Upper lobe of left lung (tissue), 6 donors: ENCODE results near the gene LRCOL1. TPM values are rescaled to one million over a fixed set of nuclear protein-coding genes. Genes with fewer than 3 reads are reported as not detected.

Experiments
- ATAC-seq, 2 donors: fragments of 200-7000 bp; cut with Tn5 transposase; one replicate each; pipeline ENCODE4 v1.9.1; 2022; ENCODE audit warnings: mild to moderate bottlenecking in 2 of 2, moderate library complexity in 2 of 2; ENCODE audit not compliant: low FRiP score in 2 of 2
- DNase-seq, 2 donors: peaks; one replicate each; pipeline ENCODE4 v3.0.0-alpha.2; 2019 to 2020
- H3K27ac ChIP-seq, 4 donors: fragments of 200-600 bp; sonication (generic); one replicate each; pipeline ENCODE4 v1.5.1; 2016 to 2019
- H3K27me3 ChIP-seq, 4 donors: fragments of 200-600 bp; sonication (generic); one replicate each; pipeline ENCODE4 v1.5.1; 2017 to 2019
- H3K36me3 ChIP-seq, 4 donors: fragments of 200-600 bp; sonication (generic); one replicate each; pipeline ENCODE4 v1.5.1; 2016 to 2019
- H3K4me1 ChIP-seq, 4 donors: fragments of 200-600 bp; sonication (generic); one replicate each; pipeline ENCODE4 v1.5.1; 2018 to 2019
- H3K4me3 ChIP-seq, 4 donors: fragments of 200-600 bp; sonication (generic); one replicate each; pipeline ENCODE4 v1.5.1; 2017 to 2019; ENCODE audit warnings: mild to moderate bottlenecking in 2 of 4, moderate library complexity in 1 of 4
- H3K9me3 ChIP-seq, 4 donors: fragments of 200-600 bp; sonication (generic); one replicate each; pipeline ENCODE4 v1.5.1; 2018 to 2019
- CTCF ChIP-seq, 6 experiments: fragments of 450-650 bp in 4 of 6; fragments of 200-600 bp in 2 of 6; sonication (generic) in 2 of 6; IDR thresholded peaks; one replicate each; pipeline ENCODE4 v1.5.1; 2016 to 2019; ENCODE audit warnings: antibody characterized with exemption in 6 of 6
- EP300 ChIP-seq, 4 donors: sonication (generic); formaldehyde crosslinking; IDR thresholded peaks; one replicate each; pipeline ENCODE4 v1.5.1; 2017; ENCODE audit warnings: antibody characterized with exemption in 4 of 4, control low read depth in 2 of 4
- POLR2A ChIP-seq, 4 donors: fragments of 450-650 bp; IDR thresholded peaks; one replicate each; pipeline ENCODE4 v1.5.1; 2016 to 2017; ENCODE audit warnings: antibody characterized with exemption in 4 of 4, mild to moderate bottlenecking in 2 of 4
- POLR2AphosphoS5 ChIP-seq, 2 donors: sonication (generic); formaldehyde crosslinking; IDR thresholded peaks; one replicate each; pipeline ENCODE4 v1.5.1; 2017; ENCODE audit warnings: antibody characterized with exemption in 2 of 2
- WGBS, 2 donors: methylation state at CpG; one replicate each; pipeline ENCODE4 v1.1.5; 2017 to 2018; 5-methylcytosine and 5-hydroxymethylcytosine counted together
- total RNA-seq, 6 donors: library from RNA; depleted of rRNA in 4 of 6; stranded (reverse); fragments of >200 nt in 4 of 6; gene quantifications; one replicate each; pipeline versions ENCODE4 v1.1.0 to v1.2.1, GENCODE V29; 2016 to 2021
- donor health status: DM: no; HTN: no; CAD: no; lungs with moderate emphysema.
- donor health status: DM: no; HTN: yes; CAD: no; lungs with severe emphysema.

The LRCOL1 gene
- total RNA-seq, 6 donors from 2014 or later: 0.92 to 3.7 TPM; not detected in 4

DNA sequence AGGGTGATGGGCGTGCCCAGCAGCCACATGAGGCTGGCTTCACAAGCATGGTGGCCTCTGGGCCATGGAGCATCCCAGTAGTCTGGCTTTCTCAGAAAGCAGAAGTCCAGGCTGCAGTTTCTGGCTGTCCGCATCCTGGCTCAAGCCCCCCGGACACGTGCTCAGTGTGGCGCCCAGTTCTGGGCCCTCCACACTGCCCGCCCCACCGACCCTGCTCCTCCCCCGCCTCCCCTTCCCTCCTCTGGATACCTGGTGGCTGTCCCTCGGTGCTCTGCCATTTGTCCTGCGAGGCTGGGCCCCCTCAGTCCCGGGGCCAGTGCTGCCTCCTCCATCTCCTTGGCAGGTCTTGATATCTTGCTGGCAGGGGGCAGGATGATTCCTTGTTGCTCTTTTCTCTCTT, 31.6 kb downstream of the LRCOL1 start:
- no peaks in the 10 kb centered on the region for H3K27me3 ChIP-seq
- H3K36me3 ChIP-seq: peaks cover 6 to 74% (median 54%) of the 10 kb centered on the region in 4 donors
- WGBS, 2 donors: 79 to 94% methylated on average over 7 to 9 of the region's 11 CpGs
- no peaks in the 10 kb centered on the region for H3K9me3 ChIP-seq
- ATAC-seq (no peak), DNase-seq (peak in 1 of 2 donors; percentile 56)
- no peak overlapping the region for H3K4me3 ChIP-seq
- no peak overlapping the region for H3K27ac ChIP-seq
- no peak for TF ChIP-seq EP300 (IDR thresholded peaks at IDR 0.05)
- no peak for TF ChIP-seq POLR2AphosphoS5 (IDR thresholded peaks at IDR 0.05)
- TF ChIP-seq POLR2A (IDR thresholded peaks at IDR 0.05): no peak
- no peak for TF ChIP-seq CTCF (IDR thresholded peaks at IDR 0.05)
- H3K4me1 ChIP-seq: no peaks in the 10 kb centered on the region

DNA sequence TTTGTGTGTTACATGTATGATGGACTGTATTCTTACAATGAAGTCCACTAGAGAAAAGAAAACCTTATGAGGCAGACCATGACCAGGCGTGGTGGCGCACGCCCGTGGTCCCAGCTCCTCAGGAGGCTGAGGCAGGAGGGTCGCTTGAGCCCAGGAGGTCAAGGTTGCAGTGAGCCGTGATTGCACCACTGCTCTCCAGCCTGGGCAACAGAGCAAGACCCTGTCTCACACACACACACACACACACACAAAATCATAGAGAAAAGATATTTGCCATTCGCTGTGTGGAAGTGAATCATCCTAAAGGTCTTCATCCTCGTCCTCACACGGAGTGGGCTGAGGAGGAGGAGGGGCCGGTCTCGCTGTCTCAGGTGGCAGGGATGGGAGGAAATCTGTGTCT, 32.3 kb downstream of the LRCOL1 start:
- DNase-seq: peak in 1 of 2 donors; percentile 46
- Histone ChIP-seq H3K27ac (no peak overlapping the region), H3K4me1 (no peaks in the 10 kb centered on the region), H3K4me3 (no peak overlapping the region), H3K36me3 (peaks cover 6 to 78% (median 53%) of the 10 kb centered on the region in 4 donors), H3K27me3 (no peaks in the 10 kb centered on the region), H3K9me3 (no peaks in the 10 kb centered on the region)
- TF ChIP-seq CTCF (IDR thresholded peaks at IDR 0.05): no peak
- no peak for TF ChIP-seq POLR2AphosphoS5 (IDR thresholded peaks at IDR 0.05)
- TF ChIP-seq POLR2A (IDR thresholded peaks at IDR 0.05): no peak
- TF ChIP-seq EP300 (IDR thresholded peaks at IDR 0.05): no peak
- no peak for ATAC-seq
- 90% methylated on average over 5 to 11 of the region's 11 CpGs for WGBS, 2 donors

- H3K36me3 ChIP-seq: peaks cover 6 to 73% (median 47%) of the 10 kb centered on the region in 4 donors
- ATAC-seq (no peak), DNase-seq (peak in 1 of 2 donors; percentile 68)
- no peaks in the 10 kb centered on the region for H3K27me3 ChIP-seq
- no peak overlapping the region for H3K27ac ChIP-seq
- TF ChIP-seq EP300 (IDR thresholded peaks at IDR 0.05) (no peak), CTCF (IDR thresholded peaks at IDR 0.05) (no peak)
- H3K4me3 ChIP-seq: no peak overlapping the region
- peaks cover 0 to under 1% (median 0%) of the 10 kb centered on the region in 4 donors for H3K4me1 ChIP-seq
- H3K9me3 ChIP-seq: no peaks in the 10 kb centered on the region
- 89 to 91% methylated on average over 9 to 21 of the region's 22 CpGs for WGBS, 2 donors
Observed at GRCh38 chr12:132577191-132577920, 33.0 kb downstream of the LRCOL1 start.

DNA sequence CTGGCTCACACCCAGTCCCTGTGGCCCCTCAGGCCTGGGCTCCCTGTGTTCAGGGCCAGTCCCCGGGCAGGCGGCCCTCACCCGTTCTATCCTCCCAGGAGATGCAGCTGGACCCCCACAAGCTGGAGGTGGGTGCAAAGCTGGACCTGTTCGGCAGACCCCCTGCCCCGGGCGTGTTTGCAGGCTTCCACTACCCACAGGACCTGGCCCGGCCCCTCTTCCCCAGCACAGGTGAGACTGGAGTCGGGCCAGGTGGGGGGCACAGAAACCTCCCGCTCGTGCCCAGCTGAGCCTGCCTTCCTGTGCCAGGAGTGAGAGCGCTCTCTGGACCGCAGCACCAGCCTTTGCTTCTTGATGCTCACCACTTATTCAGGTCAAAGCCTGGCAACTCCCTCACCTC, 33.7 kb downstream of the LRCOL1 start:
- TF ChIP-seq POLR2AphosphoS5 (IDR thresholded peaks at IDR 0.05) (no peak), EP300 (IDR thresholded peaks at IDR 0.05) (no peak), CTCF (IDR thresholded peaks at IDR 0.05) (no peak), POLR2A (IDR thresholded peaks at IDR 0.05) (no peak)
- Histone ChIP-seq H3K36me3 (peaks cover 6 to 70% (median 44%) of the 10 kb centered on the region in 4 donors), H3K9me3 (no peaks in the 10 kb centered on the region), H3K4me1 (peaks cover 0 to 7% (median under 1%) of the 10 kb centered on the region in 4 donors), H3K27ac (no peak overlapping the region), H3K27me3 (no peaks in the 10 kb centered on the region), H3K4me3 (no peak overlapping the region)
- 92 to 98% methylated on average over 9 to 12 of the region's 12 CpGs for WGBS, 2 donors
- DNase-seq: peak in 1 of 2 donors; percentile 68
- ATAC-seq: no peak

- TF ChIP-seq POLR2AphosphoS5 (IDR thresholded peaks at IDR 0.05) (no peak), EP300 (IDR thresholded peaks at IDR 0.05) (no peak), CTCF (IDR thresholded peaks at IDR 0.05) (no peak), POLR2A (IDR thresholded peaks at IDR 0.05) (no peak)
- peaks cover 0 to 11% (median 2%) of the 10 kb centered on the region in 4 donors for H3K4me1 ChIP-seq
- WGBS, 2 donors: 98 to 99% methylated on average over 7 to 11 of the region's 11 CpGs
- ATAC-seq (no peak), DNase-seq (peak in 1 of 2 donors; percentile 78)
- no peak overlapping the region for H3K27ac ChIP-seq
- peaks cover 6 to 67% (median 49%) of the 10 kb centered on the region in 4 donors for H3K36me3 ChIP-seq
- no peaks in the 10 kb centered on the region for H3K27me3 ChIP-seq
- H3K9me3 ChIP-seq: no peaks in the 10 kb centered on the region
- H3K4me3 ChIP-seq: no peak overlapping the region
Observed at GRCh38 chr12:132575661-132576060, 34.7 kb downstream of the LRCOL1 start.
